ENCODE results near the gene UCP3.

Gene UCP3

GRCh38 chr11:74018331-74019005 lies 9.6 kb upstream of the UCP3 start:
- DNase-seq (ENCODE audit: low spot score): no peak

DNA sequence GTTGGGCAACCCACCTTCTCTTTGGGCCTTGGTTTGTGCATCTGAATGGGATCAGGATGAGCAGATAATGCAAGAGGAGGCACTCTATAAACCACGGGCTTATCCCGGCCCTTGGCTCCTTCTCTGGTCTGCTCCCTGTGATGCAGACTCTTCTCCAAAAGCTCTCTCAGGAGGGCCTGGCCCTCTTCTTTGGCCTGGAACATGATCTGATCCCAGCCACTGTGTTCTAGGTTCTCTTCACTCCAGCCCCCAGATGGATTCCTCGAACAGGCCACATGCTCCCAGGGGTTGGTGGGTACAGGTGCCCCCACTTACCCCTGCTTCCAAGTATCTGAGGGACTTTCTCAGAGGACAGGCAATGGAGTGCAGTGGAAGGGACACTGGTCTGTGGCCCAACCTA lies 8.7 kb upstream of the UCP3 start:
- DNase-seq (ENCODE audit: low spot score): no peak

DNA sequence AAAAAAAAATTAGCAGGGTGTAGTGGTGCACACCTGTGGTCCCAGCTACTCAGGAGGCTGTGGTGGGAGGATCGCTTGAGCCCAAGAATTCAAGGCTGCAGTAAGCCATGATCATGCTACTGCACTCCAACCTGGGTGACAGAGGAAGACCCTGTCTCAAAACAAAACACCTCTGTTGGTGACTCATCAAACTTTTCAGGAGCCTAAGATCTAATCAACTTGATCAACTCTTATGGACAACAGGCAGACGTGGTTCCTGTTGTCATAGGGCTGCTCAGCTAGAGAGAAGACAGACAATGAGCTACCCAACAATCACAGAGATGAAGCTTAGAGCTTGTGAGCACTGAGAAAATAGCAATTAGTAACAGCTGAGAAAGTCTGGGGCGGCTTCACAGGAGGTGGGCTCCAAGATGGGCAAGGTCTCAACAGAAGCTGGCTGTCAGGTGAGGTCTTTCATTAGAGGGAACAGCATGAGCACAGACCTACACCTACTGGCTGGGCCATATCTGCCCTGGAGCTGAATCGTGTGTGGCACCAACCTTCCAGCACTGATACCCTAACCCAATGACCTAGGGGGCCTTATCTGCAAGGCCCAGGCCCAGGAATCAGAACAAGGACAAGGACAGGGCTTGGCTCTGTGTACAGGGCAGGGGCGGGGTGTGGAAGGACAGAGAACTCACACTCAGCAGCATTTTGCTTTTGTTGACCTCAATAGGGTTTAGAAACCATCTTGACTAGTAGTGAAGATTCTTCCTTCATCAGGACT lies 7.2 kb upstream of the UCP3 start:
- no peak for DNase-seq (ENCODE audit: low spot score)

DNA sequence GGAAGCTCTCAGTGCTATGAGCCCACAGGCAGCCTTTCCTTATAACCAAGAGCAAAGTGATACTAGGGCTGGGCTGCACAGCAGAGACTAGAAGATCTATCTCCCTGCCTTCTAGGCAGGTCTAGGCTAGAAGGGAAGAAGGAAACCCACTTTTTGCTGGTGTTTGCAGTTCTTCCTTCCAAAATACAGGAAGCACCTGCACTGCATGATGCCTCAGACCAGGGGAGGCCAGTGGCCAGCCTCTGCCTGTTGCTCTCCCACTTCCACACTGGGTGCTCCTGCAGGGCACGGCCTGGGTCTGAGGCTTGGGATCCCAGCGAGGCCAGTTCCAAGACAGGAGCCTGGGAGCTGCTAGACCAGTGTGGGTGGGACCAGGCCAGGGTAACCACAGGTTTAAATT lies 6.0 kb upstream of the UCP3 start:
- DNase-seq (ENCODE audit: low spot score): no peak

DNA sequence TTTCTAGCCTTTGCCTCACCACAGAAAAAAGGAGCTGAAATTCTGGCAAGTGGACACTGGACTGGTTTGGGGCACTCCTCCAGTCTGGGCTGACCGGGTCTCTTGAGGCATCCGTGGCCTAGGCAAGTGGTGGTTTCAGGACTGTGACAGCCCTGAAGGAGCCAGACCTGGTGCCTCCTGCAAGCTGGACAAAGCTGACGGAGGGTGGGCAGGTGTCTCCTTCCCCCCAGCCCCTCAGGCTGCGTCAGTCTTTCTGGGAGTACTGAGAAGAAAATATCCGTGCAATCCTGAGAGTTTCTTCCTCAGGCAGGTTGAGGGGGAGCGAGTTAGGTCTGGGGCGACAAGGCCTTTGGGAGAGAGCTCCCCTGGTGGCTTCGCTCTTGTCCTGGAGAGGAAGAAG lies 4.3 kb upstream of the UCP3 start:
- DNase-seq (ENCODE audit: low spot score): no peak

DNA sequence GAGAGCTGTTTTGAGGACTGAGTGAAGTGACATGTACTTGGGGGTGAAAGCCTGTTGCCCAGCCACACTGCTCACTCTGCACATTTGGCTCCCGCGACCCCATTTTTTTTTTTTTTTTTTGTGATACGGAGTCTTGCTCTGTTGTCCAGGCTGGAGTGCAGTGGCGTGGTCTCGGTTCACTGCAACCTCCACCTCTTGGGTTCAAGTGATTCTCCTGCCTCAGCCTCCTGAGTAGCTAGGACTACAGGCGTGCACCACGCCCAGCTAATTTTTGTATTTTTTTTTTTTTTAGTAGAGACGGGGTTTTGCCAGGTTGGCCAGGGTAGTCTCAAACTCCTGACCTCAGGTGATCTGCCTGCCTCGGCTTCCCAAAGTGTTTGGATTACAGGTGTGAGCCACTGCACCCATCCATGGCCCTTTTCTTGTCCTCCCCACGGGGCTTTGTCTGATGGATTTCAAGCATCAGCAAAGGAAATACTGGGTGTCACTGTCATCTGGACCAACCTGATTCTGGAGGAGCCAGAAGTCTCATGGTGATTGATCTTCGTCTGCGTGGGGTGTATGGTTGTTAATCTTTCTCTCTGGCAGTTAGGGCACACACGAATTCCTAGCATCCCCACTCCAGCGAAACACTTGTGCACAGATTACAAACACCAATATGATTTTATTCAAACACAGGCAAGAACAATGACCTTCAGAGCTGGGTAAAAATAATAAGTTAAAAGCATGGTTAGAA lies 3.4 kb upstream of the UCP3 start:
- no peak for DNase-seq (ENCODE audit: low spot score)

GRCh38 chr11:74011360-74012073 lies 2.6 kb upstream of the UCP3 start:
- no peak for DNase-seq (ENCODE audit: low spot score)

DNA sequence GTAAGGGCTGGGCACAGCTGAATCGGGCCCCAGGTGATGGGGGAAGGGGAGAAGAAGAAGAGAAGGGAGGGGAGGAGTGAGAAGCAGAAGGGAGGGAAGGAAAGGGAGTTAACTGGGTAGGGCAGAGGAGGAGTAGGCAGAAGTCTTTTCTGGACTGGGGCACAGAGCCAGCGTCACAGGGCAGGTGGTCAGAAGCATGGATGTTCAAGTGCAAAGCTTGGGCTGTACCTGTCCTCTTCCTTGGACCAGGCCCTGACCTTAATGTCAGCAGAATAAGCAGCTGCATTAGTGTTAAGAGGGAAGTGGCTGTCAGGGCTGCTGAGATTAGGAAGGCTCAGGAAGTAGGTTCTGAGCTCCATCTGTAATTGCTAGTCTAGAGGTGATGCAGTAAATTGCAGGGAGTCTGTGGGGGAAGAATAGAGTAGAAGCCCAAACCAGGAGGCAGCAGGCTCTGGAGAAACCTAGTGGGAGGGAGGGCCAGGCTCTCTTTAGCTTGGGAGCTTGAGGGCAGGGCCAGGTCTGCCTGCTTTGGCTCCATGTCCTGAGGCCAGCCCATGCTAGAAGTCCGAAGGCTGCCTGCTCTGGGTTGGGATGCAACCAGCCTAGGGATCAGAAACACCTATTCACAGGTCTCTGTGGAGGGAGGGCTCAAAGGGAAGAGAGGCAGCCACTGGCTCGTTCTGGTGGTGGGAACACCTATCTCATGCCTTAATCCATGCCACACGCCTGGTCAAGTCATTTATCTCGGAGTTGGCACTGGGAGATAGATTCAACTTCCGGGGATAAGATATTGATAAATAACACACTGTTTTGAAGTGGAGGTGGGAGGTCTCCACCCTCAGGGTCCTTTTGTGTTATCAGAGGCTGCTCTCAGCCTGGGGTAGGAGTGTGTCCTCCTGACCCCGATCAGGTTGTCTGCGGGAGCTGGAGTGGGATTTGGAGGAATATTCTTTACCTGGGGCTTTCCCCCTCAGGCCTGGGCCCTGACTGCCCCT lies 1.7 kb upstream of the UCP3 start:
- DNase-seq (ENCODE audit: low spot score): no peak

DNA sequence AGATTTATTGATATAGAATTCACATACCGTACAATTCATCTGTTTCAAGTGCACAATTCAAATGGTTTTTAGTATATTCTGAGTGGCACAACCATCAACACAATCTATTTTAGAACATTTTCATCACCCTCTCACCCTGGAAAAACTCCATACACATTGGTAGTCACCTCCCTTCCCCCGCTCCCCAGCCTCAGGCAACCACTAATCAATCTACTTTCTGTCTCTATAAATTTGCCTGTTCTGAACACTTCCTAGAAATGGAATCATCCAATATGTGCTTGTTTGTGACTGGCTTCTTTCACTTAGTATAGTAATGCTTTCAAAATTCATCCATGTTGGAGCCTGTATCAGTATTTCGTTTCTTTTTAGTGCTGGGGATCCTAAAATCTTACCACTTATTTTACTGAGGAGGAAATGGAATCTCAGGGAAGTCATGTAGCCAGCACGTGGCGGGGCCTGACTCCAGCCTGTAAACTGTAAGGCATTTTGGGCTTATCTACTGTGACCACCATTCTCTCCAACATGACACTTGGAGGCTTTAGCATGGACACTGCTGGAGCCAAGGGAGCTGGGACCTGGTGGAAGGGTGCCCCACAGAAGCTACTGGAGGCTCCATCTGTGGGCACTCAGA lies 905 bp upstream of the UCP3 start:
- no peak for DNase-seq (ENCODE audit: low spot score)

GRCh38 chr11:74009230-74009547 lies 304 bp upstream of the UCP3 start:
- DNase-seq (ENCODE audit: low spot score): no peak

GRCh38 chr11:74007691-74008372 lies 1.1 kb downstream of the UCP3 start:
- no peak for DNase-seq (ENCODE audit: low spot score)

DNA sequence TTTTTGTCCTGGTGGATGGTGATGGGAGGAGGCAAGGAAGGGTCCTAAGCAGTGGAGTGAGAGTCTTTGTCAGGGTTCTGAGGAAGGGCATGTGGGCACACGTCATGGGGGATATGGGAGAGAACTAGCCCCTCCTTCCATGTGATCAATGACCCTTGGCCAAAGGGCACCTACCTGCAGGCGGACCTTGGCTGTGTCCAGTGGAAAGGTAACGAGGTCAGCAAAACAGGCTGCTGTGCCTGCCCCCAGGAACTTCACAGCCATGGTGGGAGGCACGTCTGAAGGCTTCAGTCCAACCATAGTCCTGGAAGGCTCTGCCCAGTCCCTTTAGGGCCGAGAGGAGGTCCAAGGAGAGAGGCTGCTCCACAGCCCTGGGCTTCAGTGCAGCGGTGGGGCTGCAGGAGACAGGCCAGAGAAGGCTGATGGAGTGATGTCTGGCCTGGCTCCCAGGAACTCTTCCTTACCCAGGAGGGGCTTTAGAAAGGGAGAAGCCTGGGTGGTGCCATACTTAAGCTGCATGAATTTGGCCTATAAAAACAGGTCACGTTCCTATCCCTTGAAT lies 2.1 kb downstream of the UCP3 start:
- no peak for DNase-seq (ENCODE audit: low spot score)

DNA sequence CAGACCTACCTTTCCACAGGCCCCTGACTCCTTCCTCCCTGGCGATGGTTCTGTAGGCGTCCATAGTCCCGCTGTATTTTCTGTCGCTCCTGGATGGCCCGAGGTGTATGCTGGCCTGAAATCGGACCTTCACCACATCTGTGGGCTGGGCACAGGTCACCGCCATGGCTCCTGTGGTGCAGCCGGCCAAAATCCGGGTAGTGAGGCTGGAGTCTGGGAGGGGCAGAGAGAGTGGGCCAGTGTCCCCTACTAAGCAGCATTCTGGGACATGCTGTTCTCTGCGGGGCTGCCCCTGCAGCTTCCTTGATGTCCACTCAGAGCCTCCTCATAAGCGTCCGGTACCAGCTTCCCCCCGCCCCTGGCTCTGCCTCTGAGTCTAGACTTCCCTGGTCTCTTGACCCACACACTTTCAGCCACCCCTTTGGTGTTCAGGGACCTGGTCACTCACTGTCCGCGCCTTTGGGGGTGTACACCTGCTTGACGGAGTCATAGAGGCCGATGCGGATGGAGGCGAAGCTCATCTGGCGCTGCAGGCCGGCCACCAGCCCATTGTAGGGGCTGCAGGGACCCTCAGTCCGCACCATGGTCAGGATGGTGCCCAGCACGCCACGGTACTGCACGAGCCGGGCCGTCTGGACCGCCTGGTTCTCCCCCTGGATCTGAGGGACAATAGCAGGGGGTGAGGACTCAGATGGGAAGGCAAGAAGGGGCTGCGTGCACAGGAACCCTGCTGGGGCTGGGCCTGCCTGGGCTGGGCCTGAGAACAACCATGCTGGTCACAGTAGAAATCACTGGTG lies 3.0 kb downstream of the UCP3 start:
- DNase-seq (ENCODE audit: low spot score): no peak

- no peak for DNase-seq (ENCODE audit: low spot score)
Observed at GRCh38 chr11:74004759-74005615, 3.9 kb downstream of the UCP3 start.

DNA sequence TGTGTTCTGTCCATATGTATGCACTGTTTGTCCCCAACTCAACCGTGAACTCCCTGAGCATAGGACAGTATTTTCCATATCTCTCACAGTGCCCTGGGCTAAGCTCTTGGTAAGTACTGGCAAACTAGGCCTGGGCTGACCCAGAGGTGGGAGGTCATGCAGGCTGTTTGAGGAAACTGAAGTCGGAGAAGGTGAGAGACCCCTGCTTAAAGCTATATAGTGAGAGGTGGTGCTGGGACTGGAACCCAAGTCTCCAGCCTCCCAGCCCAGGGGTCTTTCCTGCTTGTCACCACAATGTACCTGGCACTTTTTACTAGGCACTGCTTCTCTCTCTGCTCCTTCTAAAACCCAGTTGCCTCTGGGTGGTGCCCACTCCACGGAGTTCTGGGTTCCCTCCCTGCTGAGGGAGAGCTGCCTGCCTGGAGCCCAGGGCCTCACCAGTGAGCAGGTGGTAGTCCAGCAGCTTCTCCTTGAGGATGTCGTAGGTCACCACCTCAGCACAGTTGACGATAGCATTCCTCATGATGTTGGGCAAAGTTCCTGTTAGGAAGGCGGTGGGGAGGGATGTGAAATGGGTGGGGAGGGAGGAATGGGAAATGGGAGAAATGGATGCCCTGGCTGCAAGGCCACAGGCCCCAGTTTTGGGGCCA lies 4.7 kb downstream of the UCP3 start:
- no peak for DNase-seq (ENCODE audit: low spot score)

DNA sequence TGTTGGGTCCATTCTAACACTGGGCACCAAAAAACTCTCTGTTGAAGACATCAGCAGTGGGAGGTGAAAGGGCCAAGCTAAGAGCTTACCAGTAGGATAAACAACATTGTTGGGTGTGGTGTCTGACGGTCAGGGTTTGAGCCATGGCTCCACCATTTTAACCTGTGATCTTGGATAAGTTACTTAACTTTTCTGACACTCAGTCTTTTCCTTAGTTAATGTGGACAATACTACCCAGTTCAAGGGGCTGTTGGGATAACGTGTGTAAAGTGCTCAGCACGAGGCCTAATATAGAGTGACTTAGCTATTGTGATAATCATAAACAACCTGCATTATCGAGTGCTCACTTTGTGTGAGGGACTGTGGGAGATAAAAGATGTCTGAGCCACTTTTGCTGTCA lies 6.1 kb downstream of the UCP3 start:
- DNase-seq (ENCODE audit: low spot score): no peak

- DNase-seq (ENCODE audit: low spot score): no peak
Observed at GRCh38 chr11:74001822-74002286, 7.0 kb downstream of the UCP3 start.
